Ishikawa (cell line): ENCODE results near the gene PRDM8.

Experiments used
- CEBPB ChIP-seq: IDR thresholded peaks from 2 replicates; pipeline ENCODE4 v1.6.1; 2012
- CREB1 ChIP-seq: IDR thresholded peaks from 2 replicates; pipeline ENCODE4 v1.6.1; 2012; ENCODE audit warnings: low read depth
- EGR1 ChIP-seq: IDR thresholded peaks from 2 replicates; pipeline ENCODE4 v1.6.1; 2012
- EP300 ChIP-seq: IDR thresholded peaks from 2 replicates; pipeline ENCODE4 v1.6.1; 2012; ENCODE audit warnings: borderline replicate concordance
- FOXM1 ChIP-seq: IDR thresholded peaks from 2 replicates; pipeline ENCODE4 v1.6.1; 2012; ENCODE audit warnings: low read depth, borderline replicate concordance
- MAX ChIP-seq: IDR thresholded peaks from 2 replicates; pipeline ENCODE4 v1.6.1; 2012
- NFIC ChIP-seq: IDR thresholded peaks from 2 replicates; pipeline ENCODE4 v1.6.1; 2012
- RAD21 ChIP-seq: IDR thresholded peaks from 2 replicates; pipeline ENCODE4 v1.6.1; 2012; ENCODE audit warnings: low read depth
- REST ChIP-seq: IDR thresholded peaks from 2 replicates; pipeline ENCODE4 v1.6.1; 2012; ENCODE audit warnings: low read depth, mild to moderate bottlenecking
- TAF1 ChIP-seq: IDR thresholded peaks from 2 replicates; pipeline ENCODE4 v1.6.1; 2012; ENCODE audit warnings: low read depth, mild to moderate bottlenecking
- TCF12 ChIP-seq: IDR thresholded peaks from 2 replicates; pipeline ENCODE4 v1.6.1; 2012; ENCODE audit warnings: low read depth
- TEAD4 ChIP-seq: IDR thresholded peaks from 2 replicates; pipeline ENCODE4 v1.6.1; 2012
- USF1 ChIP-seq: IDR thresholded peaks from 2 replicates; pipeline ENCODE4 v1.6.1; 2012
- YY1 ChIP-seq: IDR thresholded peaks from 2 replicates; pipeline ENCODE4 v1.6.1; 2012; ENCODE audit warnings: low read depth
- ZBTB7A ChIP-seq: IDR thresholded peaks from 2 replicates; pipeline ENCODE4 v1.6.1; 2012; ENCODE audit warnings: low read depth

PRDM8 gene

GRCh38 chr4:80201252-80202151 is 4.2 kb downstream of the PRDM8 start:
- no peak for TF ChIP-seq USF1
- TF ChIP-seq CREB1: no peak
- TF ChIP-seq TEAD4: no peak
- no peak for TF ChIP-seq YY1
- no peak for TF ChIP-seq FOXM1
- TF ChIP-seq EP300: no peak
- no peak for TF ChIP-seq RAD21
- TF ChIP-seq TCF12: no peak
- no peak for TF ChIP-seq REST
- no peak; the same call in 1 of the 2 replicates for TF ChIP-seq MAX
- TF ChIP-seq TAF1: no peak
- no peak for TF ChIP-seq ZBTB7A
- no peak for TF ChIP-seq CEBPB
- TF ChIP-seq NFIC: no peak
- no peak for TF ChIP-seq EGR1

GRCh38 chr4:80202190-80202711 is 4.9 kb downstream of the PRDM8 start:
- TF ChIP-seq MAX (peak; percentile 47; the same call in 1 of the 2 replicates), CEBPB (no peak), RAD21 (peak; percentile 25; the same call in 1 of the 2 replicates), TAF1 (no peak)

- TF ChIP-seq YY1 (no peak), EGR1 (no peak), CEBPB (no peak)
Observed at GRCh38 chr4:80202741-80203553, 5.6 kb downstream of the PRDM8 start.

- TF ChIP-seq REST (no peak), CEBPB (no peak), CREB1 (no peak), ZBTB7A (no peak), RAD21 (no peak), EP300 (no peak), USF1 (no peak), EGR1 (no peak), MAX (no peak), FOXM1 (no peak), YY1 (no peak)
Observed at GRCh38 chr4:80204433-80205011, 7.2 kb downstream of the PRDM8 start.

DNA sequence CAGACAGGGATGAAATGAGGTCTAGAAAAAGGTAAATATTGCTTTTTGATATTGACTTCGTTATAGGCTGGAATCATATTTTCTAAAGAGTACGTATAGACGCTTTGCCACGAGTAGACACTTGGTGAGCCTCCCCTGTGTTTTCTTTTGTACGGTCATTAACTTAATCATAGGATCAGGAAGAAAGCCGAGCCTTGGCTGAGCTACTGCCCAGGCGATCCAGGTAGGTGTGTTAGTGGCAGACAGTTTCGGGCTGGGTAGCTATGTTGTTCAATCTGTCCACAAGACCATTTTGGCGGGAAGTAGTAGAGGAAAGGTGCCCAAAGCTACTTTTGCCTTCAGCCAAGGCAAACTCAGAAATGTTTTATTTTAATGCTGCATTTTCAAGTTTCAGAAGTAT is 8.8 kb downstream of the PRDM8 start:
- no peak for TF ChIP-seq FOXM1
- no peak for TF ChIP-seq USF1
- no peak for TF ChIP-seq EGR1
- TF ChIP-seq CREB1: no peak
- TF ChIP-seq TCF12: no peak
- TF ChIP-seq EP300: no peak
- TF ChIP-seq YY1: no peak
- TF ChIP-seq REST: no peak
- TF ChIP-seq NFIC: no peak
- no peak for TF ChIP-seq RAD21
- TF ChIP-seq ZBTB7A: no peak
- no peak for TF ChIP-seq TEAD4
- no peak for TF ChIP-seq MAX
- TF ChIP-seq CEBPB: no peak
